GM23338 (cell line): ENCODE data around the gene LAMA1.

Experiments used
- CREB1 ChIP-seq: fragments of 250-450 bp; sonication (Bioruptor Pico); IDR thresholded peaks from 2 replicates; pipeline ENCODE4 v1.5.0; 2020; ENCODE audit warnings: low read depth, mild to moderate bottlenecking, moderate library complexity
- CTCF ChIP-seq, 2 experiments: fragments of 200-600 bp in 1 of 2; sonication (generic) in 1 of 2; conservative IDR thresholded peaks; 2 replicates each; pipeline versions ENCODE4 v1.5.1 to v1.6.1; 2016 to 2017; ENCODE audit warnings: antibody characterized with exemption in 2 of 2, low read depth in 2 of 2, mild to moderate bottlenecking in 2 of 2, moderate library complexity in 1 of 2
- EZH2 ChIP-seq: fragments of 200-600 bp; sonication (generic); IDR thresholded peaks from one replicate; pipeline ENCODE4 v1.8.0; 2017; ENCODE audit warnings: antibody characterized with exemption, mild to moderate bottlenecking, low read depth; ENCODE audit not compliant: unreplicated experiment
- JUNB ChIP-seq: IDR thresholded peaks from one replicate; pipeline ENCODE4 v1.6.1; 2016; ENCODE audit warnings: antibody characterized with exemption; ENCODE audit not compliant: unreplicated experiment
- POLR2AphosphoS5 ChIP-seq: IDR thresholded peaks from 2 replicates; pipeline ENCODE4 v1.6.1; 2016; ENCODE audit warnings: antibody characterized with exemption, low read depth
- REST ChIP-seq: IDR thresholded peaks from one replicate; pipeline ENCODE4 v1.6.1; 2018; ENCODE audit warnings: antibody characterized with exemption; ENCODE audit not compliant: unreplicated experiment
- ZNF331 ChIP-seq: fragments of 250-450 bp; sonication (Bioruptor Pico); IDR thresholded peaks from 2 replicates; pipeline ENCODE4 v1.5.0; 2020; ENCODE audit warnings: low read depth, mild to moderate bottlenecking, moderate library complexity

- TF ChIP-seq EZH2 (no peak), POLR2AphosphoS5 (no peak), CTCF (conservative IDR thresholded peaks at IDR 0.05; ENCODE audit: low read depth in 2 of 2) (no peak), REST (no peak), ZNF331 (CRISPR knock-in tag) (no peak), JUNB (no peak), CREB1 (no peak)
Measured at GRCh38 chr18:6943143-6943542, 174.5 kb downstream of the LAMA1 start.
